HFFc6 (cell line): ENCODE measurements around the gene ELMOD3. TPM values are rescaled to one million over a fixed set of nuclear protein-coding genes. Genes with fewer than 3 reads are reported as not detected.
"Not testable (repeated sequence)": the region's sequence is repeated elsewhere in the genome, so short reads cannot be mapped to it uniquely, and the experiment has no call there.

Experiments used
- DNase-seq: peaks from one replicate; pipeline ENCODE4 v3.0.0-alpha.2; 2018
- H3K27ac Mint-ChIP-seq: 2 replicates; pipeline ENCODE4 v1.8.0; 2020; ENCODE audit warnings: mild to moderate bottlenecking, mixed read lengths
- H3K27me3 Mint-ChIP-seq: 2 replicates; pipeline ENCODE4 v1.8.0; 2021; ENCODE audit warnings: mild to moderate bottlenecking, moderate library complexity, mixed read lengths; ENCODE audit not compliant: insufficient read depth
- H3K36me3 Mint-ChIP-seq: 2 replicates; pipeline ENCODE4 v1.8.0; 2021; ENCODE audit warnings: low read depth, mixed read lengths
- H3K4me1 Mint-ChIP-seq: 2 replicates; pipeline ENCODE4 v1.8.0; 2020; ENCODE audit warnings: low read depth, mixed read lengths
- H3K4me3 Mint-ChIP-seq: 2 replicates; pipeline ENCODE4 v1.8.0; 2020; ENCODE audit warnings: mild to moderate bottlenecking, moderate library complexity, mixed read lengths
- H3K9me3 Mint-ChIP-seq: 2 replicates; pipeline ENCODE4 v1.8.0; 2020; ENCODE audit warnings: mild to moderate bottlenecking, mixed read lengths
- total RNA-seq, 6 experiments: library from RNA; stranded (reverse); fragmentation: NEBNext Ultra II Directional; extraction: Animal tissue kit (Norgen Biotek cat#: 25700); gene quantifications; 2 replicates in 1 of 6; 3 replicates in 5 of 6; pipeline ENCODE4 v1.2.3, GENCODE V29; 2021
- TF ChIP-seq, protein P1 (sequence below): fragments of 200-600 bp; sonication (generic); IDR thresholded peaks from 2 replicates; pipeline ENCODE4 v1.5.0; 2021; ENCODE audit warnings: antibody characterized with exemption, mild to moderate bottlenecking

ELMOD3 gene
- total RNA-seq, 6 experiments from 2014 or later = 7.0 to 10.9 (median 9.3) TPM

DNA sequence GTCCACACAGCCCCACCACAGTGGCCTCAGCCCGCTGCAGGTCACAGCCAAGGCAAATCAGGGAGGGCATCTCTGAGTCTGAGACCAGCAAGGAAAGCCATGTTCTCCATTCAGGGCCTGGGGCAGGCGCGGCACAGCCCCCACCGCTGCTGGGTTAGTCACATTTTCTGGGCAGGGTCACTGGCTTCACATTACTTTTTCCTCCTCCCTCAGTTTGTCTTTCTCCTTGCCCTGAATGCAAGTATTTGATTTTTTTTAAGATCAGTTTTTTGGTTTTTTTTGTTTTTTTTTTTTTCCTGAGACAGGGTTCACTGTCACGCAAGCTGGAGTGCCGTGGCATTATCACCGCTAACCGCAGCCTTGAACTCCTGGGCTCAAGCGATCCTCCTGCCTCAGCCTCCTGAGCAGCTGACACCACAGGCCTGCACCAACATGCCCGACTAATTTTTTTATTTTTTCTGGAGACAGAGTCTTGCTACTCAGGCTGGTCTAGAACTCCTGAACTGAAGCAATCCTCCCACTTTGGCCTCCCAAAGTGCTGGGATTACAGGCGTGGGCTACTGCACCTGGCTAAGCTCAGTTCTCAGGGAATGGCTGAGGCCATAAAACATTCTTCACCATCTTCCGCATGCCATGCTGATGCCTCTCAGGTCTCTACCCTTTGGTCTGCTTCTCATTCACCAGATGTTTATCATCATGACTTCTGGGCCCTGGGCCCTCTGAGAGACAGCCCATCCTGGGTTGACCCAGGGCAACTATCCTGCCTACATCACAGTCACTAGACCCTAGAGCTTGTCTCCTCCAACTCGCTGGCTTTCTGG is 56.2 kb downstream of the ELMOD3 start:
- H3K4me3 Mint-ChIP-seq = no peak overlapping the region

DNA sequence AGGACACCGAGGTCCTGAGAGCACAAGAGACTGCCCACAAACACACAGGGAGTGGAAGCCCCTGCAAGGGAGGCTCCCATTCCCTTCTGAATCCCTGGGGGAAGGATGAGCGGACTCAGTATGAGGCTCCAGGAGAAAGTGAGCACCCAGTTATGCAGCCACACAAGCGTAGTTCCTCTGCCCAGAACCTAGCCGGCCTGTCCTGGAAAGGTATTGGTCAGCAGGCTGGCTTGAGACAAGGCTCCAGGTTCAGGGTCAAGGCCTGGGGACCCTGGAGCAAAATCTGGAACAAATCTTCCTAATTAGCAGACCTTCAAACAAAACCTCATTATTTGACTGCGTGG is 56.8 kb downstream of the ELMOD3 start:
- Mint-ChIP-seq H3K4me1 (peaks cover 11% of the 10 kb centered on the region), H3K27me3 (peaks cover 2% of the 10 kb centered on the region; the same call in 1 of the 2 replicates), H3K36me3 (no peaks in the 10 kb centered on the region), H3K27ac (no peak overlapping the region), H3K9me3 (no peaks in the 10 kb centered on the region), H3K4me3 (no peak overlapping the region)
- no peak for DNase-seq
- TF ChIP-seq, protein P1, sequence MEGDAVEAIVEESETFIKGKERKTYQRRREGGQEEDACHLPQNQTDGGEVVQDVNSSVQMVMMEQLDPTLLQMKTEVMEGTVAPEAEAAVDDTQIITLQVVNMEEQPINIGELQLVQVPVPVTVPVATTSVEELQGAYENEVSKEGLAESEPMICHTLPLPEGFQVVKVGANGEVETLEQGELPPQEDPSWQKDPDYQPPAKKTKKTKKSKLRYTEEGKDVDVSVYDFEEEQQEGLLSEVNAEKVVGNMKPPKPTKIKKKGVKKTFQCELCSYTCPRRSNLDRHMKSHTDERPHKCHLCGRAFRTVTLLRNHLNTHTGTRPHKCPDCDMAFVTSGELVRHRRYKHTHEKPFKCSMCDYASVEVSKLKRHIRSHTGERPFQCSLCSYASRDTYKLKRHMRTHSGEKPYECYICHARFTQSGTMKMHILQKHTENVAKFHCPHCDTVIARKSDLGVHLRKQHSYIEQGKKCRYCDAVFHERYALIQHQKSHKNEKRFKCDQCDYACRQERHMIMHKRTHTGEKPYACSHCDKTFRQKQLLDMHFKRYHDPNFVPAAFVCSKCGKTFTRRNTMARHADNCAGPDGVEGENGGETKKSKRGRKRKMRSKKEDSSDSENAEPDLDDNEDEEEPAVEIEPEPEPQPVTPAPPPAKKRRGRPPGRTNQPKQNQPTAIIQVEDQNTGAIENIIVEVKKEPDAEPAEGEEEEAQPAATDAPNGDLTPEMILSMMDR = no peak

More for the DNA sequence above, 56.2 kb downstream of the ELMOD3 start:
- no peak for DNase-seq
- TF ChIP-seq, protein P1 = no peak
- Mint-ChIP-seq H3K4me1 (peaks cover 11% of the 10 kb centered on the region), H3K9me3 (no peaks in the 10 kb centered on the region), H3K27me3 (peaks cover 2% of the 10 kb centered on the region; the same call in 1 of the 2 replicates), H3K27ac (no peak overlapping the region), H3K36me3 (no peaks in the 10 kb centered on the region)

DNA sequence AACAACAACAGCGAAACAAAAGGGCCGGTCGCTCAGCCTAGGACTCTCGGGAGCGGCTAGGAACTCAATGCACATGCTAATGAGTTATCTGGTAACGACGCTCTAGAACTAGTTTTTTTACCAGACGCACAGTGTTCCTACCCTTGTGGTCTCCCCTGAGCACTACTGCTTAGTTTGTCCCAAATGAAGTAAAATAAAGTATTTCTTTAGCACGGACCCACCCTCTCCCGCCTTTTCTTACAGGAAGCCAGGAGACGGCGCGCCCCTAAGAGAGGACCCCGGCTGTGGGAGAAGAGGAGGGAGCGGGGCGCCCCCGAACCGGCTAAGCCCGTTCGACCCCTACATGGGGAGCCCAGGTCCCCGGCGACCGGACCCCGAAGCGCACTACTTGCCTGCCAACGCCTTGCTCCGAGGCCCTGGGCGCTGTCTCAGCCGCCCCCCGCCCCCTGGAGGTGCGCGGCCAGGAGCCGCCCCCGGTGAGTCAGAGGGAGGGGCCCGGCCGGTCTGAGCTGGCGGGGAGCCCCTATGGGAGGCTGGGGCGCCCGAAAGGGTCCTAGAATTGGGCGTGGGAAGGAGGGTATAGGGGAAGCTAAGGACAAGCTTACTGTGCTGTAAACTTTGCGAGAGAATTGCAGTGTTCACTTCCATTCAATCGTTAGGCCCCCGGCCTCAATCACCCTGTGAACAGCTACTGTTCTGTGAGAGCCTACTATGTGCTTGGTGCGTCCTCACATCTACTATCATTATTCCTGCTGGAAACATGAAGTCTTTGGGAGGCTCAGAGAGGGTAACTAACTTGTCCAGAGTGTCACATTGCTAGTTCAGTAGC is 59.2 kb downstream of the ELMOD3 start:
- H3K4me1 Mint-ChIP-seq = peaks cover 12% of the 10 kb centered on the region
- no peaks in the 10 kb centered on the region for H3K9me3 Mint-ChIP-seq
- peaks cover 3% of the 10 kb centered on the region for H3K27me3 Mint-ChIP-seq
- peak overlapping the region; percentile 88 for H3K4me3 Mint-ChIP-seq
- peak; percentile 39 for DNase-seq
- no peaks in the 10 kb centered on the region for H3K36me3 Mint-ChIP-seq
- peak overlapping the region; percentile 69; the same call in 1 of the 2 replicates for H3K27ac Mint-ChIP-seq
- TF ChIP-seq, protein P1 = peak; percentile 42

DNA sequence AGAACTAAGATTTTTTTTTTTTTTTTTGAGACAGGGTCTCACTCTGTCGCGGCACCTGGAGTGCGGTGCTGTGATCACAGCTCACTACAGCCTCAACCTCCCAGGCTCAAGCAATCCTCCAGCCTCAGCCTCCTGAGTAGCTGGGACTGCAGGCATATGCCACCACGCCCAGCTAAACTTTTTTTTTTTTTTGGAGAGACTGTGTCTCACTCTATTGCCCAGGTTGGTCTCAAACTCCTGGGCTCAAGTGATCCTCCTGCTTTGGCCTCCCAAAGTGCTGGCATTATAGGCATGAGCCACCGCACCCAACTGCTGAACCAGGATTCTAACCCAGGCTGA is 59.8 kb downstream of the ELMOD3 start:
- not testable (repeated sequence) for H3K27ac Mint-ChIP-seq, DNase-seq, H3K36me3 Mint-ChIP-seq, H3K27me3 Mint-ChIP-seq, H3K9me3 Mint-ChIP-seq
- Mint-ChIP-seq H3K4me1 (peaks cover 18% of the 10 kb centered on the region), H3K4me3 (peak overlapping the region; percentile 88; the same call in 1 of the 2 replicates)

DNA sequence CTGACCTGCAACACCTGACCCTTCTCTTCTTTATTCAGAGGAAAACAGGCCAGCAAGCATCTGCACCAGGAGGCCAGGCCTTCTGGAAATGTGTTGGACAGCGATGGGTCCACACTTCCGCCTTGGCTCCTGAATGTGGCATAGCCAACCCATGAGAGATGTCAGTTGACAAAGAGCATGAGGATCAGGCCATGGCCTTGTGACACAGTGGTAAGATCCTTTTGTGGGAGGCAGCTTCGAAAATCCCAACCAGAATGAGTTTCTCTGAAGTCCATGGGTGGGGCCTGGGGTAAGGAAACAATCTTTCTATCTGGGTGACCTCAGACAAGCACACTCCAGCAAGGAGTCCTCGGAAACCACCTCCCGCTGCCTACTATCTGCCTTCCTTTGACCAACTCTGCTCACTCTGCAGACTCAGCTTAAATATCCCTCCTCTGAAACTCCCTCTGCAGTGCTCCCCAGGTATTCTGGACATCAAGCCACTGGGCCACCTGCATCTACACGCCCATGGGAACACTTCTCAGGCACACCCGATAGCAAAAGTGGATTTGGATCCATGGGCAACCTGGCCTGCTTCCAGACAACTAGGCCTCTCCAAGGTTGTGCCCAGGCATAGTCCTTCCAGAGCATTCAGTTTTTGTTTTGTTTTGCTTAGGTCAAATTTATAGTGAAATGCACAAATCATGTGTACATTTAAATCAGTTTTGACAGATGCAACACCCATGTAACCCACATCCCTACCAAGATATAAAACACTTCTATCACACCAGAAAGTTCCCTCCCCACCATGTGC is 60.4 kb downstream of the ELMOD3 start:
- peaks cover 24% of the 10 kb centered on the region for H3K4me1 Mint-ChIP-seq
- TF ChIP-seq, protein P1 = no peak
- no peaks in the 10 kb centered on the region for H3K36me3 Mint-ChIP-seq
- H3K4me3 Mint-ChIP-seq = no peak overlapping the region
- H3K27ac Mint-ChIP-seq = no peak overlapping the region
- H3K27me3 Mint-ChIP-seq = peaks cover 3% of the 10 kb centered on the region
- no peak for DNase-seq
- H3K9me3 Mint-ChIP-seq = no peaks in the 10 kb centered on the region
